Retina (tissue), 1 donor: Measurements from ENCODE around the gene SMARCA4.
"Not testable (repeated sequence)": the region's sequence is repeated elsewhere in the genome, so short reads cannot be mapped to it uniquely, and the experiment has no call there.

Experiments used
- DNase-seq: peaks from one replicate; pipeline ENCODE4 v3.0.0-alpha.2; 2016

Gene SMARCA4

DNA sequence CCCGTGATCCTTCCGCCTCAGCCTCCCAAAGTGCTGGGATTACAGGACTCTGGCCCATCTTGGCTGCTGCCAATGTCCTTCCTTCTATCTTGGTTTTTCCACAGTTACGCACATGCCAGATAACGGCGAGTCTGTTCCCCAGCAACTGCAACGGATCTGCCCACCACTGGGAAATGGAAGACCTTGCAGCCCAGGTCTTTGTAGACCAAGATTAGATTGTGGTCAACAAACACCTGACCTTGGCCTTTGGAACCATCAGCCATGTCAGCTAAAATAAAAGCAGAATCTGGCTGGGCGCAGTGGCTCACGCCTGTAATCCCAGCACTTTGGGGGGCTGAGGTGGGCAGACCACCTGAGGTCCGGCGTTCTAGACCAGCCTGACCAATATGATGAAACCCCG, 118.1 kb downstream of the SMARCA4 start:
- DNase-seq, result no peak

DNA sequence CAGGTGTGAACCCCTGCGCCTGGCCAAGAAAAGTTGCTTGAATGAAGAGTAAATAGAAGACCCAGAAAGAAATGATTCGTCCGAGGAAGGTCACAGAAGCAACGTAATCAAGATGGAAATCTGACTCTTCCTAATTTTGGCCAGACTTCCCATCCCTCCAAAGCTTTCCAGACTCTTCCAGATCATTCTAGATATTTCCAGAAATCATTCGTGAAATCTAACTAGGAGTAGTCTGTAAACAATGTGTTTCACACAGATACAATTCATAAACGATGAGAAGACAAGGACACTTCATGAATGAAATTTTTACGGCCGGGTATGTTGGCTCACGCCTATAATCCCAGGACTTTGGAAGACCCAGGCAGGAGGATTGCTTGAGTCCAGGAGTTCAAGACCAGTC, 119.2 kb downstream of the SMARCA4 start:
- no peak for DNase-seq

DNA sequence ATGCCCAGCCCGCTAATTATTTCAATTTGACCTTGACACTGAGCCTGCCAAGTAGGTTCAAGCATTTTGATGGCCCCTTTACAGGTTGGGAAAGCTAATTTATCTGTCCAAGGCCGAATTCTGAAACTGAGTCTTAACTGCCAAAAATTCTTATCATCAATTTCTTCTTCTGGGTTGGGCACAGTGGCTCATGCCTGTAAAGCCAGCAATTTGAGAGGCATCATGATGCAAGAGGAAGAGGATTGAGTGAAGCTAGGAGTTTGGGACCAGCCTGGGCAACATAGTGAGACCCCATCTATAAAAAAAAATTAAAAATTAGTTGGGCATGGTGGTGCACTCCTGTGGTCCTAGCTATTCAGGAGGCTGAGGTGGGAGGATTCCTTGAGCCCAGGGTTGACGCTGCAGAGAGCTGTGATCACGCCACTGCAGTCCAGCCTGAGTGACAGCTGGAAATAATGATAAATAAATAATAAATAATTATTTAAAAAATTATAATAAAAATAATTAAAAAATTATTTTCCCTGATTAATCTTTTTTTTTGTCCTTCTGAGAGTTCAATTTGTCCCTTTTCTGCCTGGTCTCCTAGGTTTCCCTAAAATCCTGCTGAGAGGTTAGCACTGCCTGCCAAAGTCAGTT, 127.2 kb downstream of the SMARCA4 start:
- DNase-seq, result no peak

DNA sequence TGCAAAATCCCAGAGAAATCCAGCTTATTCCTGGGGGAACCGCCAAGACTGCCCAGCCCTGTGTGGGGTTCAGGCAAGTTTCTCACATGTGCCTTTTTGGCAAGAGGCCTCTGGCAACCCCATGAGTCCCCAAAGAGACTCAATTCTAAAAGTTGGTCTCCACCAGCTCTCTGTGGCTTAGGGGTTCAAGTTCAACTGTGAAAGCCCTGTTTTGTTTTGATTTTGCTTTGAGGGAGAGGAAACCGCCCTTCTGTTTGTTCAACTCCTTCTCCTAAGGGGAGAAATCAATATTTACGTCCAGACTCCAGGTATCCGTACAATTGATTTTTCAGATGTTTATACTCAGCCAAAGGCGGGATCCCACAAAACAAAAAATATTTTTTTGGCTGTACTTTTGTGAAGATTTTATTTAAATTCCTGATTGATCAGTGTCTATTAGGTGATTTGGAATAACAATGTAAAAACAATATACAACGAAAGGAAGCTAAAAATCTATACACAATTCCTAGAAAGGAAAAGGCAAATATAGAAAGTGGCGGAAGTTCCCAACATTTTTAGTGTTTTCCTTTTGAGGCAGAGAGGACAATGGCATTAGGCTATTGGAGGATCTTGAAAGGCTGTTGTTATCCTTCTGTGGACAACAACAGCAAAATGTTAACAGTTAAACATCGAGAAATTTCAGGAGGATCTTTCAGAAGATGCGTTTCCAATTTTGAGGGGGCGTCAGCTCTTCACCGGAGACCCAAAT, 127.8 kb downstream of the SMARCA4 start:
- peak; percentile 57 for DNase-seq

DNA sequence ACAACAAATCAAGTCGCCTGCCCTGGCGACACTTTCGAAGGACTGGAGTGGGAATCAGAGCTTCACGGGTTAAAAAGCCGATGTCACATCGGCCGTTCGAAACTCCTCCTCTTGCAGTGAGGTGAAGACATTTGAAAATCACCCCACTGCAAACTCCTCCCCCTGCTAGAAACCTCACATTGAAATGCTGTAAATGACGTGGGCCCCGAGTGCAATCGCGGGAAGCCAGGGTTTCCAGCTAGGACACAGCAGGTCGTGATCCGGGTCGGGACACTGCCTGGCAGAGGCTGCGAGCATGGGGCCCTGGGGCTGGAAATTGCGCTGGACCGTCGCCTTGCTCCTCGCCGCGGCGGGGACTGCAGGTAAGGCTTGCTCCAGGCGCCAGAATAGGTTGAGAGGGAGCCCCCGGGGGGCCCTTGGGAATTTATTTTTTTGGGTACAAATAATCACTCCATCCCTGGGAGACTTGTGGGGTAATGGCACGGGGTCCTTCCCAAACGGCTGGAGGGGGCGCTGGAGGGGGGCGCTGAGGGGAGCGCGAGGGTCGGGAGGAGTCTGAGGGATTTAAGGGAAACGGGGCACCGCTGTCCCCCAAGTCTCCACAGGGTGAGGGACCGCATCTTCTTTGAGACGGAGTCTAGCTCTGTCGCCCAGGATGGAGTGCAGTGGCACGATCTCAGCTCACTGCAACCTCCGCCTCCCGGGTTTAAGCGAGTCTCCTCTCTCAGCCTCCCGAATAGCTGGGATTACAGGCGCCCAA, 128.6 kb downstream of the SMARCA4 start, which contains the start of gene LDLR:
LDLR (plus strand) TSS at position 210 of the 760 bp plus-strand sequence; CDS start at position 296, 86 bp downstream.
- DNase-seq, result peak; percentile 92

DNA sequence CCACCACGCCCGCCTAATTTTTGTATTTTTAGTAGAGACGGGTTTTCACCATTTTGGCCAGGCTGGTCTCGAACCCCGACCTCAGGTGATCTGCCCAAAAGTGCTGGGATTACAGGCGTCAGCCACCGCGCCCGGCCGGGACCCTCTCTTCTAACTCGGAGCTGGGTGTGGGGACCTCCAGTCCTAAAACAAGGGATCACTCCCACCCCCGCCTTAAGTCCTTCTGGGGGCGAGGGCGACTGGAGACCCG, 129.1 kb downstream of the SMARCA4 start:
- peak; percentile 89 for DNase-seq

DNA sequence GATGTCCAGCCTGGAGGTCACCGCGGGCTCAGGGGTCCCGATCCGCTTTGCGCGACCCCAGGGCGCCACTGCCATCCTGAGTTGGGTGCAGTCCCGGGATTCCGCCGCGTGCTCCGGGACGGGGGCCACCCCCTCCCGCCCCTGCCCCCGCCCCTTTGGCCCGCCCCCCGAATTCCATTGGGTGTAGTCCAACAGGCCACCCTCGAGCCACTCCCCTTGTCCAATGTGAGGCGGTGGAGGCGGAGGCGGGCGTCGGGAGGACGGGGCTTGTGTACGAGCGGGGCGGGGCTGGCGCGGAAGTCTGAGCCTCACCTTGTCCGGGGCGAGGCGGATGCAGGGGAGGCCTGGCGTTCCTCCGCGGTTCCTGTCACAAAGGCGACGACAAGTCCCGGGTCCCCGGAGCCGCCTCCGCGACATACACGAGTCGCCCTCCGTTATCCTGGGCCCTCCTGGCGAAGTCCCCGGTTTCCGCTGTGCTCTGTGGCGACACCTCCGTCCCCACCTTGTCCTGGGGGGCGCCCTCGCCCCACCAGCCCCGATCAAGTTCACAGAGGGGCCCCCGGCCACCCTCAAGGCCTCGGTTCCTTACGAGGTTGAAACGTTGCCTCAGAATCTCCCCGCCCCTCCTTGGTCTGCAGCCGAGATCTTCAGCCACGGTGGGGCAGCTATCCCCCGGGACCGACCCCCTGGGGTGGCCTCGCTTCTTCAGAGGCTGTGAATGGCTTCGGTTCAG, 129.6 kb downstream of the SMARCA4 start:
- DNase-seq, result peak; percentile 90

DNA sequence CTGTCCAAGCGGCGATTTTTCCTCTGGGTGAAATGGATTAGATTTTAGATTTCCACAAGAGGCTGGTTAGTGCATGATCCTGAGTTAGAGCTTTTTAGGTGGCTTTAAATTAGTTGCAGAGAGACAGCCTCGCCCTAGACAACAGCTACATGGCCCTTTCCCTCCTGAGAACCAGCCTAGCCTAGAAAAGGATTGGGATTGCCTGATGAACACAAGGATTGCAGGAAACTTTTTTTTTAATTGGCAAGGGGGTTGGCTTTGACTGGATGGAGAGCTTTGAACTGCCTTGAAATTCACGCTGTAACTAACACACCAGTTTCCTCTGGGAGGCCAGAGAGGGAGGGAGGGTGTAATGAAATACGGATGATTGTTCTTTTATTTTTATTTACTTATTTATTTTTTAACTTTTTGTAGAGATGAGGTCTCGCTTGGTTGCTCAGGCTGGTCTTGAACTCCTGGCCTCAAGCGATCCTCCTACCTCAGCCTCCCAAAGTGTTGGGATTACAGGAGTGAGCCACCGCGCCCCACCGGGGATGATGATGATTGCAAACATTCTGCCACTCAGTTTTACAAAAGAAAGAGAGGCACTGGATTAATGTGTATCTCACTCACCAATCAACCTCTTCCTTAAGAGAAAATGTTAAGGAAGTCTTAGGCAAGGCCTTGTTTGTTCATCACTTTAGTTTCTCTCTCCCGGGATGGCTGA, 130.3 kb downstream of the SMARCA4 start:
- no peak for DNase-seq

DNA sequence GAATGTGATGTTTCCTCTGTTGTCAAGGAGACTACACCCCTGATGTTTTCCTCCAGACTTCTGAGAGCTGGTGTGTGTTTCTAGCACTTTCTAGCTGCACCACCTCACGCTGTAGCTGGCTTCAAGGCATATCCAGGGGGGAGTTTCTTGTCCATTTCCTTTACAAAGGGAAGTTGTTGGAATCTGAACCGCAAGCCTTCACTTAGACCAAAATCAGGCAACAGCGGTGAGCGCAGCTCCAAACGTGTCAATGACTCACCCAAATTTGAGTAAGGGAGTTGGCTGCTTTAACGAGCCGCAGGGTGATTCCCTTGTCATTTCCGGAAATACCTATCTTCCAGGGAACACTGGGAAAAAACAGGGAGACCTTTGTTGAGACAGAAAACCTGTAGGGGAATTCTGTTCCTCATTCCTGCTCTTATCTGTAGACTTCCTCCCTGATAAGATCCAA, 130.9 kb downstream of the SMARCA4 start:
- peak; percentile 32 for DNase-seq

DNA sequence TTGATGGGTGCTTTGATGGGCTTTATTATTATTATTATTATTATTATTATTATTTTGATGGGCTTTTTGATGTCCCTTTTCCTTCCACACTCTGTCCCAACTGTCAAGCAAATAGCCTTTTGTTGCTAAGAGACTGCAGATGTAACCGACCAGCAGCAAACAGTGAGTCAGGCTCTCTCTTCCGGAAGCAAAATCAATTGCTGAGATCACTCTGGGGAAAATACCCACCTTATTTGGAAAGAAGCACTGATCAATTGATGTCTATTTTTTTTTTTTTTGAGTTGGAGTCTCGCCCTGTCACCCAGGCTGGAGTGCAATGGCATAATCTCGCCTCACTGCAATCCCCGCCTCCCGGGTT, 131.3 kb downstream of the SMARCA4 start:
- DNase-seq, result no peak

DNA sequence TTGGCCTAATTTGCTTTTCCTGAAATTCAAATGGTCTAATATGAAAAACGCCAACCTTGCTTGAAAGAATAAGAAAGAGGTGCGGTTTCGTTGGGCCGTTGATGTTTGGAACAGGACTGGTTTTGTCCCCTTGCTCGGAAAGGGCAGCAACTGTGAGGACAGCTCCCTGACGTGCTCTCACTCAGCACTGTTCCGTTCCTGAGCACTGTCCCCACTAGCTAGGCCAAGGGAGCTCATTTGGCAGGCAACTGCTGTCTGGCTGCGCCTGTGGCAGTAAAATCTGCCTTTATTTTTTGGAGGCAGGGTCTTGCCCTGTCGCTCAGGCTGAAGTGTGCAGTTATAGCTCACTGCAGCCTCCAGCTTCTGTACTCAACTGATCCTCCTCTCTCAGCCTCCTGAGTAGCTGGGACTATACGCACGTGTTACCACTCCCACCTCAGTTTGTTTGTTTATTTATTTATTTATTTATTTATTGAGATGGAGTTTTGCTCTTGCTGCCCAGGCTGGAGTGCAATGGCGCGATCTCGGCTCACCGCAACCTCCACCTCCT, 132.9 kb downstream of the SMARCA4 start:
- DNase-seq, result no peak

DNA sequence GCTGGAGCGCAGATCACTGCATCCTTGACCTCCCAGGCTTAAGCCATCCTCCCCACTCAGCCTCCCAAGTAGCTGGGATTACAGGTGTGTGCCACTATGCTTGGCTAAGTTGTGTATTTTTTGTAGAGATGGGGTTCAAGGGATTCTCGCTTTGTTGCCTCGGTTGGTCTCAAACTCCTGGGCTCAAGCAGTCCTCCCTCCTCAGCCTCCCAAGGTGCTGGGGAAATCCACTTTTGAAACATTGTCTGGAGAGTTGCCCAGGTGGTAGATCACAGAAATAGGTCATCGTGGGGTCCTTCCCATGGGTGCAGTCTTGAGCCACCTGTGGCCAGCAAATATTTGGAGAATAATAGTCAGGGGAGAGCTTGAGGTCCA, 133.7 kb downstream of the SMARCA4 start:
- no peak for DNase-seq

DNA sequence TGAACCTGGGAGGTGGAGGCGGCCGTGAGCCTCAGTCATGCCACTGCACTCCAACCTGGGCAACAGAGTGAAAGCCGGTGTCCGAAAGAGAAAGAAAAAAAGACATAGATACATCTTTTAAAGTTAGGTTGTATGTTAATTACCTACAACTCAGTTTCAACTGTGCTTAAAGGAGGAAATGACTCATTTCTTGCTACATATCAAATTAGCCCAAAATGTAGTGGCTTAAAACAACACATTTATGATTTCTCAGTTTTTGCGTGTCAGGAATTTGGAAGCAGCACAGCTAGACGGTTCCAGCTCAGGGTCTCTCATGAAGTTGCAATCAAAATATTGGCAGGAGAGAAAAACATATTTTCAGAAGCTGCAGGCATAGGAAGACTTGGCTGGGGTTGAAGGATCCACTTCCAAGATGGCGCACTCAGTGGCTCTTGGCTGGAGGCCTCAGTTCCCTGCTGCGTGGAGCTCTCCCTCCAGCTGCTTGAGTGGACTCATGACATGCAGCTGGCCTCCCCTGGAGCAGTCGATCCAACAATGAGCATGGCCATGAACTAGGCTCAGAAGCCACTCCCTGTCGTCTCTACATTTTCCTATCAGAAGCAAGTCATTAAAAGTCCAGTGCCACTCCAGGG, 135.5 kb downstream of the SMARCA4 start:
- DNase-seq, result no peak

DNA sequence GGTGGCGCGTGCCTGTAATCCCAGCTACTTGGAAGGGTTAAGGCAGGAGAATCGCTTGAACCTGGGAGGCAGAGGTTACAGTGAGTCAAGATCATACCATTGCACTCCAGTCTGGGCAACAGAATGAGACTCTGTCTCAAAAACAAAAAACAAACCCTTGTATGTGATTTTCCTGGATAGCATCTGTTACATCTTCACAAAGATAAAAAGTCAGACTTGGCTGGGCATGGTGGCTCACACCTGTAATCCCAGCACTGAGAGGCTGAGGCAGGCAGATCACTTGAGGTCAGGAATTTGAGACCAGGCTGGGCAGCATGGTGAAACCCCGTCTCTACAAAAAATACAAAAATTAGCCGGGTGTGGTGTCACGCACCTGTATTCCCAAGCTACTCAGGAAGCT, 136.5 kb downstream of the SMARCA4 start:
- DNase-seq, result not testable (repeated sequence)

DNA sequence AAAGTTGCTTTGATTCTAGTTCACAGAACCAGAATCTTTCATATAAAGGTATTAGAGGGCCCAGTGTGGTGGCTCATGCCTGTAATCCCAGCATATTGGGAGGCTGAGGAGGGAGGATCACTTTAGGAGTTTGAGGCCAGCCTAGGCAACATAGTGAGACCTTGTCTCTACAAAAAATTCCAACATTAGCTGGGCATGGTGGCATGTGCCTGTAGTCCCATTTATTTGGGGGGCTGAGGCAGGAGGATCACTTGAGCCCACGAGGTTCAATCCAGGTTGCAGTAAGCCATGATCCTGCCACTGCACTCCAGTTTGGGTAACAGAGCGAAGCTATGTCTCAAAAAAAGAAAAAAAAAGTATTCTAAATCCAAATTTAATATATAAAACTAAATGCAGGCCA, 137.5 kb downstream of the SMARCA4 start:
- DNase-seq, result no peak

DNA sequence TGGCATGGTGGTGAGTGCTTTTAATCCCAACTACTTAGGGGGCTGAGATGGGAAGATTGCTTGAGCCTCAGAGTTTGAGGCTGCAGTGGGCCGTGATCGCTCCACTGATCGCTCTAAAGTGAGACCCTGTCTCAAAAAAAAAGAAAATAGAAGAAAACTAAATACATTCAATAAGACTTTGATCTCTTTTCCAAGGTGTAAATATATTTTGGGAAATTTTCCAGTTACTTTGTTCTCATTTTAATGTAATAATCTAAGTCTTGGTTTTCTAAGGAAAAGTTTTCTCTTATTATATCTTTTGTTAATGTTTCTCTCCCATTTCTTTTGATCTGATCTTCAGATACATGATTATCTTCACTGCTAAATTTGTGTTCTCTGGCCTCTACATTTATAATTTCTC, 138.0 kb downstream of the SMARCA4 start:
- no peak for DNase-seq

DNA sequence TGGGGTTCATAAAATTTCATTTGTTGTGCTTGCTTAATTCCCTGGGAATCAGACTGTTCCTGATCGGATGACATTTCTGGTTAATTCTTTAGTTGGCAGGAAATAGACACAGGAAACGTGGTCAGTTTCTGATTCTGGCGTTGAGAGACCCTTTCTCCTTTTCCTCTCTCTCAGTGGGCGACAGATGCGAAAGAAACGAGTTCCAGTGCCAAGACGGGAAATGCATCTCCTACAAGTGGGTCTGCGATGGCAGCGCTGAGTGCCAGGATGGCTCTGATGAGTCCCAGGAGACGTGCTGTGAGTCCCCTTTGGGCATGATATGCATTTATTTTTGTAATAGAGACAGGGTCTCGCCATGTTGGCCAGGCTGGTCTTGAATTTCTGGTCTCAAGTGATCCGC, 139.2 kb downstream of the SMARCA4 start:
- no peak for DNase-seq

DNA sequence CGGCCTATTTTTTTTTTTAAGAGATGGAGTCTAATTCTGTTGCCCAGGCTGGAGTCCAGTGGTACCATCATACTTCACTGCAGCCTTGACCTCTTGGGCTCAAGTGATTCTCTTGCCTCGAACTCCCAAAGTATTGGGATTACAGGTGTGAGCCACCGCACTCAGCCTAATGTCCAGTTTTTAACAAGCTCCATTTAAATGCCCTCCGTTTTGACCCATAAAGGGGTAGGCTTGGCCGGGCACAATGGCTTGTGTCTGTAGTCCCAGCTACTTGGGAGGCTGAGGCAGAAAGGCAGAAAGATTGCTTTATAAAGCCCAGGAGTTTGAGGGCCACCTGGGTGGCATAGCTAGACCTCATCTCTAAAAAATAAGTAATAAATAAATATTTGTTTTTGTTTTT, 140.2 kb downstream of the SMARCA4 start:
- no peak for DNase-seq

DNA sequence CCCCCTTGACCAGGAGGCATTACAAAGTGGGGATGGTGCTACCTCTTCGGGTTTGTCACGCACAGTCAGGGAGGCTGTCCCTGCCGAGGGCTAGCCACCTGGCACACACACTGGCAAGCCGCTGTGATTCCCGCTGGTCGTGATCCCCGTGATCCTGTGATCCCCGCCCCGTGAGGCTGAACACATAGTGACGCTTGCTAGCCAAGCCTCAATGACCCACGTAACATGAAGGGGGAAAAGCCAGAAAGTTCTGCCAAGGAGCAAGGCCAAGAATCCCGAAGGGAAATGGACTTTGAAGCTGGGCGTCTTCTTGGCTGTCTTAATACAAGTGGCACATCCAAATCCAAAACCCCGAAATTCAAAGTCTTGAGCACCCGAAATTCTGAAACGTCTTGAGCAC, 142.1 kb downstream of the SMARCA4 start:
- DNase-seq, result no peak

DNA sequence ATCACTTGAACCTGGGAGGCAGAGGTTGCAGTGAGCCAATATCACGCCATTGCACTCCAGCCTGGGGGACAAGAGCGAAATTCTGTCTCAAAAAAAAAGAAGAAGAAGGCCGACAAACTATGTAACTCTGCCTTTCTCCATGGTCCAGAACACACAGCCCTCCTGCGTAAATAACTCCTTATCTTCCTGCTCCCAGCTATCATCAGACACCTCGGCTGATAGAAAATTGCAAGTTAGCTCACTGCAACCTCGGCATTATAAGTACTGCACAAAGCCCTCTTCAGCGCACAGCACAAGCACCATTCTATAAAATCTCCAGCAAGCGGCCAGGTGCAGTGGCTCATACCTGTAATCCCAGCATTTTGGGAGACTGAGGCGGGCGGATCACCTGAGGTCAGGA, 142.8 kb downstream of the SMARCA4 start:
- DNase-seq, result not testable (repeated sequence)

DNA sequence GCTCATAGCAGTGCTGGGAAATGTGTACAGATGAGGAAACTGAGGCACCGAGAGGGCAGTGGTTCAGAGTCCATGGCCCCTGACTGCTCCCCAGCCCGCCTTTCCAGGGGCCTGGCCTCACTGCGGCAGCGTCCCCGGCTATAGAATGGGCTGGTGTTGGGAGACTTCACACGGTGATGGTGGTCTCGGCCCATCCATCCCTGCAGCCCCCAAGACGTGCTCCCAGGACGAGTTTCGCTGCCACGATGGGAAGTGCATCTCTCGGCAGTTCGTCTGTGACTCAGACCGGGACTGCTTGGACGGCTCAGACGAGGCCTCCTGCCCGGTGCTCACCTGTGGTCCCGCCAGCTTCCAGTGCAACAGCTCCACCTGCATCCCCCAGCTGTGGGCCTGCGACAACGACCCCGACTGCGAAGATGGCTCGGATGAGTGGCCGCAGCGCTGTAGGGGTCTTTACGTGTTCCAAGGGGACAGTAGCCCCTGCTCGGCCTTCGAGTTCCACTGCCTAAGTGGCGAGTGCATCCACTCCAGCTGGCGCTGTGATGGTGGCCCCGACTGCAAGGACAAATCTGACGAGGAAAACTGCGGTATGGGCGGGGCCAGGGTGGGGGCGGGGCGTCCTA, 144.3 kb downstream of the SMARCA4 start:
- DNase-seq, result no peak

DNA sequence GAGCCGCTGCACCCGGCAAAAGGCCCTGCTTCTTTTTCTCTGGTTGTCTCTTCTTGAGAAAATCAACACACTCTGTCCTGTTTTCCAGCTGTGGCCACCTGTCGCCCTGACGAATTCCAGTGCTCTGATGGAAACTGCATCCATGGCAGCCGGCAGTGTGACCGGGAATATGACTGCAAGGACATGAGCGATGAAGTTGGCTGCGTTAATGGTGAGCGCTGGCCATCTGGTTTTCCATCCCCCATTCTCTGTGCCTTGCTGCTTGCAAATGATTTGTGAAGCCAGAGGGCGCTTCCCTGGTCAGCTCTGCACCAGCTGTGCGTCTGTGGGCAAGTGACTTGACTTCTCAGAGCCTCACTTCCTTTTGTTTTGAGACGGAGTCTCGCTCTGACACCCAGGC, 145.6 kb downstream of the SMARCA4 start:
- DNase-seq, result no peak
